Activated naive CD4-positive, alpha-beta T cell treated with anti-CD3 and anti-CD28 coated beads, Interleukin-2, amount 10 ng/mL, durations not matched to agents 7 days and 5 days (primary cell): ENCODE results near the gene KSR1.
A peak's percentile ranks its signal among the peaks of the same experiment; 100 is the strongest.
"Not testable (repeated sequence)": the region's sequence is repeated elsewhere in the genome, so short reads cannot be mapped to it uniquely, and the experiment has no call there.

Experiments
- CTCF ChIA-PET: fragments of 350-600 bp; sonication (Branson Sonifier 250); formaldehyde crosslinking; loops from one replicate; lab custom pipeline; 2021; ENCODE audit warnings: antibody characterized with exemption; lab: Charles Lee
- DNase-seq: peaks from one replicate; pipeline ENCODE4 v3.0.0-alpha.2; 2020
- H3K27ac Mint-ChIP-seq: one replicate; pipeline ENCODE4 v1.8.0; 2021; ENCODE audit warnings: mild to moderate bottlenecking, moderate library complexity, mixed read lengths
- H3K27me3 Mint-ChIP-seq: one replicate; pipeline ENCODE4 v1.8.0; 2021; ENCODE audit warnings: mild to moderate bottlenecking, mixed read lengths
- H3K36me3 Mint-ChIP-seq: one replicate; pipeline ENCODE4 v1.8.0; 2021; ENCODE audit warnings: mixed read lengths
- H3K4me1 Mint-ChIP-seq: one replicate; pipeline ENCODE4 v1.8.0; 2021; ENCODE audit warnings: mixed read lengths
- H3K4me3 Mint-ChIP-seq: one replicate; pipeline ENCODE4 v1.8.0; 2021; ENCODE audit warnings: mild to moderate bottlenecking, moderate library complexity, mixed read lengths
- H3K9me3 Mint-ChIP-seq: one replicate; pipeline ENCODE4 v1.8.0; 2021; ENCODE audit warnings: mixed read lengths

KSR1 gene

GRCh38 chr17:27647765-27648164 lies 191.5 kb downstream of the KSR1 start:
- Mint-ChIP-seq H3K27me3 (peaks cover 5% of the 10 kb centered on the region), H3K36me3 (peaks cover 18% of the 10 kb centered on the region), H3K4me1 (peaks cover 7% of the 10 kb centered on the region), H3K9me3 (no peaks in the 10 kb centered on the region), H3K4me3 (no peak overlapping the region), H3K27ac (no peak overlapping the region)
- no peak for DNase-seq
- CTCF ChIA-PET: interaction anchor here (1.2 to 9.4 kb wide), 3 partner anchors 34 to 412 kb away, joined by 3 to 153 read pairs (median 106); no protein-coding TSS in a partner anchor

- H3K36me3 Mint-ChIP-seq: peaks cover 12% of the 10 kb centered on the region
- CTCF ChIA-PET: interaction anchor here (1.8 to 9.4 kb wide), 4 partner anchors 36 to 412 kb away, joined by 3 to 153 read pairs (median 71); no protein-coding TSS in a partner anchor
- DNase-seq, H3K9me3 Mint-ChIP-seq, H3K4me3 Mint-ChIP-seq, H3K27me3 Mint-ChIP-seq, H3K4me1 Mint-ChIP-seq, H3K27ac Mint-ChIP-seq: not testable (repeated sequence)
These were observed 192.9 kb downstream of the KSR1 start for GRCh38 chr17:27649111-27649571.

GRCh38 chr17:27649929-27650328 lies 193.7 kb downstream of the KSR1 start:
- Mint-ChIP-seq H3K36me3 (peaks cover 12% of the 10 kb centered on the region), H3K27ac (no peak overlapping the region), H3K9me3 (no peaks in the 10 kb centered on the region), H3K27me3 (peaks cover 9% of the 10 kb centered on the region), H3K4me1 (peaks cover 12% of the 10 kb centered on the region), H3K4me3 (no peak overlapping the region)
- no peak for DNase-seq
- CTCF ChIA-PET: interaction anchor here (1.1 to 9.4 kb wide), 11 partner anchors 11 to 413 kb away, joined by 3 to 153 read pairs (median 7); no protein-coding TSS in a partner anchor

- Mint-ChIP-seq H3K36me3 (peaks cover 12% of the 10 kb centered on the region), H3K4me3 (no peak overlapping the region), H3K4me1 (peaks cover 12% of the 10 kb centered on the region), H3K9me3 (no peaks in the 10 kb centered on the region), H3K27me3 (peaks cover 9% of the 10 kb centered on the region), H3K27ac (no peak overlapping the region)
- no peak for DNase-seq
- CTCF ChIA-PET: interaction anchor here (0.9 to 9.4 kb wide), 21 partner anchors 10 to 414 kb away, joined by 3 to 153 read pairs (median 5); partner anchors contain the start of genes LGALS9 and LYRM9
These were observed 194.6 kb downstream of the KSR1 start for GRCh38 chr17:27650836-27651235.

- CTCF ChIA-PET: interaction anchor here (0.8 to 9.4 kb wide), 21 partner anchors 11 to 415 kb away, joined by 3 to 153 read pairs (median 5); partner anchors contain the start of genes LGALS9 and LYRM9
- peaks cover 9% of the 10 kb centered on the region for H3K27me3 Mint-ChIP-seq
- no peak overlapping the region for H3K4me3 Mint-ChIP-seq
- DNase-seq: peak; percentile 82
- H3K27ac Mint-ChIP-seq: no peak overlapping the region
- no peaks in the 10 kb centered on the region for H3K9me3 Mint-ChIP-seq
- peaks cover 12% of the 10 kb centered on the region for H3K36me3 Mint-ChIP-seq
- H3K4me1 Mint-ChIP-seq: peaks cover 12% of the 10 kb centered on the region
These were observed 195.4 kb downstream of the KSR1 start for GRCh38 chr17:27651411-27652345.

GRCh38 chr17:27653449-27653971 lies 197.3 kb downstream of the KSR1 start:
- not testable (repeated sequence) for H3K4me1 Mint-ChIP-seq, DNase-seq, H3K27ac Mint-ChIP-seq, H3K4me3 Mint-ChIP-seq, H3K9me3 Mint-ChIP-seq, H3K36me3 Mint-ChIP-seq
- CTCF ChIA-PET: interaction anchor here (1.1 to 9.4 kb wide), 8 partner anchors 11 to 227 kb away, joined by 3 to 153 read pairs (median 21); partner anchors contain the start of gene LGALS9
- H3K27me3 Mint-ChIP-seq: peaks cover 13% of the 10 kb centered on the region

GRCh38 chr17:27654136-27654535 lies 197.9 kb downstream of the KSR1 start:
- no peaks in the 10 kb centered on the region for H3K9me3 Mint-ChIP-seq
- H3K36me3 Mint-ChIP-seq: no peaks in the 10 kb centered on the region
- no peak overlapping the region for H3K4me3 Mint-ChIP-seq
- CTCF ChIA-PET: interaction anchor here (0.7 to 8.5 kb wide), 19 partner anchors 10 to 617 kb away, joined by 3 to 81 read pairs (median 5); no protein-coding TSS in a partner anchor
- peaks cover 13% of the 10 kb centered on the region for H3K27me3 Mint-ChIP-seq
- H3K4me1 Mint-ChIP-seq: peaks cover 9% of the 10 kb centered on the region
- H3K27ac Mint-ChIP-seq: no peak overlapping the region
- no peak for DNase-seq

- Mint-ChIP-seq H3K4me1 (peaks cover 9% of the 10 kb centered on the region), H3K9me3 (no peaks in the 10 kb centered on the region), H3K27me3 (peaks cover 13% of the 10 kb centered on the region), H3K27ac (no peak overlapping the region), H3K36me3 (no peaks in the 10 kb centered on the region), H3K4me3 (no peak overlapping the region)
- DNase-seq: peak; percentile 78
- CTCF ChIA-PET: interaction anchor here (0.7 to 8.5 kb wide), 20 partner anchors 9 to 616 kb away, joined by 3 to 81 read pairs (median 4); no protein-coding TSS in a partner anchor
These were observed 198.6 kb downstream of the KSR1 start for GRCh38 chr17:27654654-27655524.

- CTCF ChIA-PET: interaction anchor here (1.1 to 8.5 kb wide), 7 partner anchors 10 to 616 kb away, joined by 3 to 81 read pairs (median 5); no protein-coding TSS in a partner anchor
- H3K4me3 Mint-ChIP-seq, DNase-seq, H3K4me1 Mint-ChIP-seq, H3K36me3 Mint-ChIP-seq, H3K9me3 Mint-ChIP-seq, H3K27ac Mint-ChIP-seq: not testable (repeated sequence)
- peaks cover 13% of the 10 kb centered on the region for H3K27me3 Mint-ChIP-seq
These were observed 199.4 kb downstream of the KSR1 start for GRCh38 chr17:27655525-27656111.

GRCh38 chr17:27656620-27657019 lies 200.4 kb downstream of the KSR1 start:
- CTCF ChIA-PET: interaction anchor here (2.2 to 8.5 kb wide), 3 partner anchors 99 to 291 kb away, joined by 6 to 81 read pairs (median 24); no protein-coding TSS in a partner anchor
- H3K9me3 Mint-ChIP-seq, DNase-seq, H3K4me1 Mint-ChIP-seq, H3K4me3 Mint-ChIP-seq, H3K27ac Mint-ChIP-seq, H3K36me3 Mint-ChIP-seq: not testable (repeated sequence)
- peaks cover 10% of the 10 kb centered on the region for H3K27me3 Mint-ChIP-seq

- peak; percentile 57 for DNase-seq
- Mint-ChIP-seq H3K4me3 (no peak overlapping the region), H3K27ac (no peak overlapping the region), H3K4me1 (peaks cover 5% of the 10 kb centered on the region), H3K9me3 (no peaks in the 10 kb centered on the region), H3K36me3 (no peaks in the 10 kb centered on the region), H3K27me3 (peaks cover 8% of the 10 kb centered on the region)
- CTCF ChIA-PET: interaction anchor here (1.3 to 8.5 kb wide), 2 partner anchors 98 to 222 kb away, joined by 4 to 81 read pairs; no protein-coding TSS in a partner anchor
These were observed 201.4 kb downstream of the KSR1 start for GRCh38 chr17:27657620-27658019.

- CTCF ChIA-PET: no interaction called here
- peaks cover 4% of the 10 kb centered on the region for H3K27me3 Mint-ChIP-seq
- H3K36me3 Mint-ChIP-seq: no peaks in the 10 kb centered on the region
- DNase-seq: no peak
- no peak overlapping the region for H3K27ac Mint-ChIP-seq
- H3K4me3 Mint-ChIP-seq: no peak overlapping the region
- peaks cover 2% of the 10 kb centered on the region for H3K4me1 Mint-ChIP-seq
- H3K9me3 Mint-ChIP-seq: no peaks in the 10 kb centered on the region
These were observed 203.4 kb downstream of the KSR1 start for GRCh38 chr17:27659683-27660082.

GRCh38 chr17:27660436-27660835 lies 204.2 kb downstream of the KSR1 start:
- no peaks in the 10 kb centered on the region for H3K9me3 Mint-ChIP-seq
- H3K27me3 Mint-ChIP-seq: peaks cover 4% of the 10 kb centered on the region
- no peak overlapping the region for H3K4me3 Mint-ChIP-seq
- H3K4me1 Mint-ChIP-seq: no peaks in the 10 kb centered on the region
- H3K27ac Mint-ChIP-seq: no peak overlapping the region
- CTCF ChIA-PET: interaction anchor here (1.5 kb wide), 1 partner anchor 96 kb away, joined by 4 read pairs; no protein-coding TSS in a partner anchor
- H3K36me3 Mint-ChIP-seq: no peaks in the 10 kb centered on the region
- no peak for DNase-seq
